GM18507 (cell line): ENCODE results near the gene CALM3.

Experiments used
- DNase-seq: peaks from one replicate; pipeline ENCODE4 v3.0.0; 2011; ENCODE audit warnings: low read depth; ENCODE audit not compliant: insufficient read length; ENCODE audit errors: extremely low spot score
- FAIRE-seq: peaks from 2 replicates; lab custom pipeline; 2011; peaks lifted over from hg19 to GRCh38; lab: Jason Lieb, UNC

CALM3 gene

DNA sequence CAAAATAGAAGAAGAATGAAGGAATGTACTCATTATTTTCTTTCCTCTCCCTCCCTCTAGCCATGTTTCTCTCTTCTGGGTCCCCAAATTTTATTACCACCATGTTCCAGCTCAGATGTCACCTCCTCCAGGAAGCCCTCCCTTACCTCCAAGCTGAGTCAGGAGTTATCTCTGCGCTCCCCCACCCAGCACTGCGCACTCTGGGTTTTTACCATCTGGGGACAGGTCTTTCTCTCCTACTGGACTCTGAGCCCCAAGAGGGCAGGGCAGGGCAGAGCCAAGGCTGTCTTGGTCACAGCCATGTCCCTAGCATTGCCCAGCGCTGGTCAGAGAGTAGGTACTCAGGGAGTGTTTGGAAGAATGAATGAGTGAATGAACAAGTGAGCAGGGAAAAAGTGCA, 32.0 kb downstream of the CALM3 start:
- FAIRE-seq (no peak), DNase-seq (no peak)

DNA sequence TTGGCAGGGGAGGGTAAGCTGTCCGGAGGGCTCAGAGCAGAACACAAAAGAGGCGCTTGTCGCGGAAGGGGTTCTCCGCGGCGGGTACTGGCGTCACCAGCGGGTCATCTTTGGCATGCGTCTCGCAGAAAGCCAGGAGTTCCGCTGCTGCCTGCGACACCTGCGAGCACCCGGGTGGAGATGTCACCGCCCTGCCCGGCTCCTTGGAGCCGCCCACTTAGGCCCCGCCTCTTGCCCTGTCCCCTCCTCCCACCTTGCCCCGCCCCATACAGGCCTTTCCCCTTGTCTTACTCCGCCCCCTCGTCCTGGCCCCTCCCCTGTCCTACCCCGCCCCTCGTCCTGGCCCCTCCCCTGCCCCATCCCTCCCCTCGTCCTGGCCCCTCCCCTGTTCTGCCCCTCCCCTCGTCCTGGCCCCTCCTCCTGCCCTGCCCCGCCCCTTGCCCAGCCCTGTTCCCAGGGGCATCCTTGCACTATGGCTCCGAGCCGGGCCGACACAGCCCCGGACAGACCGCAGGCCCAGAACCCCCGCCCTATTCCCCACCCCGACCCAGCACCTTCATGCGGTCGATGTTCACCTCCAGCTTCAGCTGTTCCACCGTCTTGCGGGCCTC, 33.0 kb downstream of the CALM3 start:
- FAIRE-seq (peak; percentile 92), DNase-seq (peak; percentile 88)

DNA sequence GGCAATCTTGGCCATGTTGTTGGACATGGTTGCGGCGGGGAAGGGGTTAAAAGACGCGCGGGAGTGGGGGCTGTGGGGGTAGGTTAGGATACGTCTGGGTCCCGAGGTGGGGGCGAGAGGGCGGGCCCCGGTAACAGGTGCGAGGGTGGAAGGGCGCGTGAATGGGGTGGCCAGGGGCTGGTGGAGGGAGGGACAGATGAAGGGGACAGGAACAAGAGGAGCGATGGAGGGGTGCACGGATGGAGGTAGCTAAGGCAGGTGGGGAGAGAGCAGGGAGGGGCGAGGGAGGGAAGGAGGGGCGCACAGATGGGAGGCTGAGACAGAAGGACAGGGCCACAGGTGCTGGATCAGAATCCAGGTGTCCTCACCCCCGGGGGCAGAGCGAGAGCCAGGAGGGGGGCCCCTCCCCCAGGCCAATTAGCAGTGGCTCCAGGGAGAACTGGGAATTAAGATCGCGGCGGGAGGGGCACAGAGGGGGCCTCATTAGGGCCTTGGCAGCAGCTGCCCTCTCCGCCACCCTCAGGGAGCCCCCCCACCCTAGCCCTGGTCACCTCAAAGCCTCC, 33.6 kb downstream of the CALM3 start:
- FAIRE-seq (no peak), DNase-seq (no peak)

DNA sequence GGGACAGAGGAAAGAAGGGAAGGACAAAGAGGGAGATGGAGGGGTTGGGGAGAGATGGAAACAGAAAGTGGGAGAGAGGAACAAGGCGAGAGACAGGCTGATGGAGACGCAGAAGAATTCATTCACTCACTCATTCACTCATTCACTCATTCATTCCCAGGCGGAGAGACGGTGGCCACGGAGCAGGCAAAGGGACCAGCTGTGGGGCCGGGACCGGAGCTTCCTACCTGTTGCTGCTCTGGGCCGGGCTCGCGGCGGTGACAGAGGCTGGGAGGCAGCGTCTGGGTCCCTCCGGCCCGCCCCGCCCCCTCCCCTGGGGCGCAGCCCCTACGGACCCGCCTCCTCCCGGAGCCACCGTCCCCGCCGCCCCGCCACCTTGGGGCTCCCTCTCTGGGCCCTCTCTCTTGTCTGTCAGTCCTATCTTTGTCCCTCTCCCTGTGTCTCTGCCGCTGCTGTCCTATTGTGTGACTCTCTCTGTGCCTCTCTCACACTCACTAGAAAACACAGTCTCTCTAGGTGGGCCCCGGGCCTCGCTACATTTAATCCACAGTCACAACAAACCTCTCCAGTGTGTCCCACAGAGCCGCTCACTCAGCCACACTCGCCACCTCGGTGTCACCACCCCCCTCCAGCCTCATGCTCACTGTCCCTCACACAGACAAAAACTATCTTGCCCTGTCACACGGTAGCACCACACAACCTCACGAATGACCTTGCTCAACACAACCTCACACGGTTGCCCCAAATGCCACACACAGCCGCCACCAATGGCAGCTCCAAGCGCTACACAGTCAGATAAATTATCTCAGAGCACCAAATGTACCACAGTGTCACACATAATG, 35.0 kb downstream of the CALM3 start, which contains the start of gene GNG8:
TSS of gene GNG8 (minus strand) at position 283 of the 842 bp plus-strand sequence. CDS start 1,520 bp downstream, outside the sequence.
- DNase-seq (no peak), FAIRE-seq (no peak)

DNA sequence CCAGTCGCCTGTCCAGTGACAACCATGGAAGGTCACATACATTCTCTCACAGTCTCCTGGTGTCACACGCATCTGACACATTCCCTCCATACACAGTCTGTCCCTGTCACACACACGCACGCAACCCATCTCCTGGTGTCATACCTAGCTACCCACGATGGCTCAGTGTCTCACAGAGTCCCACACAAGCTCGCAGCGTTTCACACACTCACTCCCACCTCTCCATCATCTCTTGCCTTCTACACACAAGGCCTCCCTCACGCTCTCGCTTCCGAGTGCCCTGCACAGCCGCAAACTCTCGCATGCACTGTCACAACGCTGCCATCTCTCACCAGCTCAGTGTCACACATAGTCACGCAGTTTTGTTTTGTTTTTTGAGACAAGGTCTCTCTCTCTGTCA, 36.1 kb downstream of the CALM3 start:
- no peak for DNase-seq

DNA sequence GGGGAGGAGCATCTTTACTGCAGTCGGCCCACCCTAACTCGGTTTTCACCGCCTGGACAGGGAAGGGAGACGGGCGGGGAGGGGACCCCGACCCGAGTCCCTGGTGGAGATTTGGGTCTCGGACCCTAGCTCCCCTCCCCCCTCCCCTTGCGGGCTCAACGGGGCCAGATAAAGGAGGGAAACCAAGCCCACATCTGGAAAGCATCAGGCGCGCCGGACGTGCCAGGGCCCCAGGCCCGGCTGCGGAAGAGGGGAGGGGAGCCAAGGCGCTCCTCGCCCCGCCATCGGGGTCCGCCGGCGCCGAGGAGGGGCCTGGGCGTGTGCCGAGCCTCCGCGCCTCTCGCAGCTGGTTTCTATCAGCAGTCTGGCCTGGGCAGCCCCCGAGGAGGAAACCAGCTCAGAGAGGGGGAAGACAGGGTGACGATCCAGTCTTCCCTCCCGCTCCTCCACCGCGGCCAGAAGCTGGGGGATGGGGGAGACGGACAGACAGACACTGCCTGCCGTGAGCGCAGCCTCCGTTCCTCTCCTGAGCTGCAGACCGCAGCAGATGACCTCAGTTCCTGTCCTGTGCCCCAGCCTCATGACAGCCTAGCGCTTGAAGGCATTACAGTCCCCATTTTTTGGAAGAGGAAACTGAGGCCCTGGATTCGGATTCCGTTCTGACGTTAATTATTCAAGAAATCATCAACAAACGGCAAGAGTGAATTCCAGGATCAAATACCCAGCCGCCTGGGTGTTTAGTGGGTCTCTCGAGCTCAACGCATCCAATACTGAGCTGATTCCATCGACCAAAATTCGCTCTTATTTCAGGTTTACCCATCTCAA, 38.4 kb downstream of the CALM3 start:
- no peak for DNase-seq
- FAIRE-seq, result no peak

More for the DNA sequence above, 36.1 kb downstream of the CALM3 start:
- FAIRE-seq, result no peak

DNA sequence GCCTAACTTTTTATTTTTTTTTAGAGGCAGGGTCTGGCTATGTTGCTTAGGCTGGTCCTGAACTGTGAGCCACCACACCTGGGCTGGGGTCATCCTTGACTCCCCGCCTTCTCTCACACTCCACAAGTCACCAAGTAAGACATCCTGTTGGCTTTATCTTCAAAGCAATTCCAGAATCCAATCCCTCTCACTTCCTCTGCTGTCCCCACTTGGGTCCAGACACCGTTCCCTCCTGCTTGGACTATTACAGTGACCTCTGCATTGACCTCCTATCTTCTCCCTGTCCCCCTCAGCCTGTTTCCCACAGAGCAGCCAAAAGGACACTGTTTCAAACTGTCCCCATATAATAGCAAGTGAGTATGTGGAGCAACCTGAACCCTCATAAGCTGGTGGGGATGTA, 39.5 kb downstream of the CALM3 start:
- FAIRE-seq (no peak), DNase-seq (no peak)

DNA sequence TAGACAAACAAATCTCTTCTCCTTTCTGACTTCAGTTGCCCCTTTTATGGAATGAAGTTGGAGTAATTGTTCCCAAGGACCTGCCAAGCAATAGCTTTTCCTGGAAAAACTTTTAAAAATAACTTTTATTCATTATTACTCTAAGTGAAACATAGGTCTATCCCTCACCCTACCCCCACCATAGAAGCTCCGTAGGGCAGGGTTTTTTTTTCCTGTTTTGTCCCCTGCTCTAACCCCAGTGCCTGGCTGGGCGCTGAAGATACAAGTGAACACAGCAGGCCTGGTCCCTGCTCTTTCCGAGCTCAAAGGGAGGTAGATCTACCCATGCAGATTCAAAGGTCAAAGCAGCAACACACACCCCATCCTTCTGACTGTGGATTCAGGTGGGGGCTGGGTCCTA, 43.6 kb downstream of the CALM3 start:
- DNase-seq (no peak), FAIRE-seq (no peak)

DNA sequence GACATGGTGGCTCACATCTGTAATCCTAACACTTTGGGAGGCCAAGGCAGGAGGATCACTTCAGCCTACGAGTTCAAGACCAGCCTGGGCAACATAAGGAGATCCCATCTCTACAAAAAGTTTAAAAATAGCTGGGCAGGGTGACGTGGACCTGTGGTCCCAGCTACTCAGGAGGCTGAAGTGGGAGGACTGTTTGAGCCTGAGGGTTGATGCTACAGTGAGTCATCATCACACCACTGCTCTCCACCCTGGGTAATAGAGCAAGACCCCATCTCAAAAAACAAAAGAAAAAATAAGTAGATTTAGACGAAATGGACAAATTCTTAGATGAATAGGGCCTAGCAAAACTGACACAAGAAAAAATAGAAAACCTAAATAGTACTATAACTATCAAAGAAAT, 45.3 kb downstream of the CALM3 start:
- FAIRE-seq (no peak), DNase-seq (no peak)

DNA sequence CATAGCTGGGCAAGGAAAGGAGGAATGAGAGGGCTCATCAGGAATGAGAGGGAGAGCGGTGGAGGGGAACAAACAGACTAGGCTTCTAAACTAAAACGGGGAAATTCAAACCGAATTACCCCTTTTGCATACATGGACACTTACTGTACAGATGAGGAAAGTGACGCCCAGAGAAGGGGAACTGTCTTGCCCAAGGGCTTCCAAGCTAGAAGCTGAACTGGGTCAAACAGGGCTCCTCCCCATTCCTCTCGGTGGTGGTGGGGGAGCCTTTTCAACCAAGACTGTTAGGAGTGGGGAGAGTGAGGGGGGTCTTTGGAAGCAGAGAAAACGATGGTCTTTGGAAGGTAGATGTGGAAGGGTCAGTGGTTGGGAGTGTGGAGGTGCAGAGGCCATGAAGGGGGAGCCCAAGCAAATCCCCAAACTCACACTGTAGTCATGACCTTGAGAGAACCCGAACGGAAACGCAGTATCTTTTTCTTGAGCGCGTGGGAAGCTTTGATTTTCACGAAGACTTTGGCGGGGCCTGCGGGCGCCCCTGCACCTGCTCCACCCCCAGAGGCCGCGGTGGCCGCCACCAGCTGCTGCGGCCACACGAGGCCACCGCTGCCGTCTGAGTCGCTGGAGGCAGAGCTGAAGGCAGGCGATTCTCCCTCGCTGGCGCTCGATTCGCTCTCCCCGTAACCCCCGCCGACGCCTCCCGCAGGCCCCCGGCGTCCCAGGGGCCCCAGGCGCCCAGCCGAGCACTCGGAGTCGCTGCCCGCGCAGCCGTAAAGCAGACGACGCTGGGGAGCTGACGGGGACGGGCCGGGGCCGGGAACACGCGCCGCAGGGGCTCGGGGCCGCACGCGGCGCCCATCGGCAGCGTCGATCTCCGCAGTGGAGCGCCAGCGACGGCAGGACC, 47.2 kb downstream of the CALM3 start:
- FAIRE-seq (no peak), DNase-seq (no peak)

DNA sequence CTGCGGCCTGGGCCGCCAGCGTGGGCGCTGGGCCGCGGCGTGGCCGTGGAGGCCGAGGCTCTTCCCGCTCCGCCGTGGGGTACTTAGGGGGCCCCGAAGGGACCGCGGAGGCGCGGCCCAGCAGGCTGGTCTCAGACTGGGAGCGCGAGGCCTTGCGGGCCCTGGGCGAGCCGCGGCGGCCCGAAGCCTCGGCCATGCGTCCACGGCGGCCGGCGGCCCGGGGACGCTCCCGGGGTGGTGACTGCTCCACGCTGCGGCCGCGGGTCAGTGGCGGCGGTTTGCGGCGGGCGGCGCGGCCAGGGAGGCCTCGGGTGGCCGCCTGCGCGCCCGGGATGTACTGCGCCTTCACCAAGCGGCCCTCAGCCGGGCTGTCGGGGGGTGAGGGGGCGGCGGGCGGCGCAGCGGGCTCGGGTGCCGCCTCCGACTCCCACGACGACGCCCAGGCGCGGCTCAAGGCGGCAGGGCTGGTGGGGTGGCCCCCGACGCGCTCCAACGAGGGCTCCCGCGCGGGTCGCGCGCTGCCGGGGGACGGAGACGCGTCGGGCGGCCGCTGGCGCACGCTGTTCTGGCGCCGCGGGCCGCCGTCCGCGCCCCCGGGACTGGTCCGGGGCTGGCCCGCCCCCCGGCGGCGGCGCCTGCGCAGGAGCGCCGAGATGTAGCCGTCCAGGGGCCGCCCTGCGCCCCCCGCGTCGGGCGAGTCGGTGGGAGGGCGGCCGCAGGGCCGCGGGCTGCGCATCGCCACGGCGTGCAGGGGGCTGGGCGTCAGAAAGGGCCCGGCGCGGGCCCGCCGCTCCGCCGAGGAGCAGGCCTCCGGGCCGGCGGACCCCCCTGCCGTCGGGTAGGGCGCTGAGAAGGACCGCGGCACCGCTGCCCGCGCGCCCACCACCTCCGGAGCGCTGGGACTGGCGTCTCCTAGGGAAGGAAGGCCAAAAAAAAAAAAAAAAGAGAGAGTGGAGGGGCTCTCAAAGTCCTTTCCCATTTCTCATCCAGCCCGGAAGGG, 48.1 kb downstream of the CALM3 start:
- DNase-seq (no peak), FAIRE-seq (no peak)

DNA sequence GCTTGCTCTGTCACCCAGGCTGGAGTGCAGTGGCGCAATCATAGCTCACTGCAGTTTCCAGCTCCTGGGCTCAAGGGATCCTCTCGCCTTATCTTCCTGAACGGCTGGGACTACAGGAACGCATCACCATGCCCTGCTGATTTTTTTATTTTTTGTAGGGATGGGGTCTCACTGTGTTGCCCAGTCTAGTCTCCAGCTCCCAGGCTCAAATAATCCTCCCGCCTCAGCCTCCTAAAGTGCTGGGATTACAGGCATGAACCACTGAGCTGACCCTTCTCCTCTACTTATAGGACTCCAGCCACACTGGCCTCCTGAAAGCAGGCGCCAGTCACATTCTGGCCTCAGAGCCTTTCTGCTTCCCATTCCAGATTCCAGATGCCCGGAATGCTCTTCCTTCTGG, 49.3 kb downstream of the CALM3 start:
- DNase-seq (no peak), FAIRE-seq (no peak)

DNA sequence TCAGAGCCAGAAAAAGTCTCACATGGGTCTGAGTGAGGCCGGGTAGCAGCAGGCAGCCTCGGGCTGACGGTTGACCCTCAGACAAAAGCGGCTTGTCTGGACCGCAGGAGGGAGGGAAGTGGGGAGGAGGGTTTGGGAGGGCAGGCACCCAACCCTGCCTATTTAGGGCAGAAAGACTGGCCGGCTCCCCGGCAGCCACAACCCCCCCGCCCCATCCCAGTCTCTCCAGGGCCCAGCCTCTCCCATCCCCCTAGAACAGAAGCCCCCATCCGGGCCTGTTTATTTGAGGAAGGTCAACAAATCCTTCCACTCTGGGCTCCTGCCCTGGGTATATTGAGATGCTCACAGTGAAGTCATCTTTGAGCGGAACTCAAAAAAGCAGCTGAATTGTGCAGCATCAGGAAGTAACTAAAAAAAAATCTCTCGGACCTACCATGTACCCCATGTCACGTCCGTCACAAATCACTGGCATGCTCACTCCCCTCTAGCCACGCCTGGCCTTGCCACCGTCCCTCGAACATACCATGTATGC, 53.6 kb downstream of the CALM3 start:
- FAIRE-seq, result no peak
- no peak for DNase-seq

DNA sequence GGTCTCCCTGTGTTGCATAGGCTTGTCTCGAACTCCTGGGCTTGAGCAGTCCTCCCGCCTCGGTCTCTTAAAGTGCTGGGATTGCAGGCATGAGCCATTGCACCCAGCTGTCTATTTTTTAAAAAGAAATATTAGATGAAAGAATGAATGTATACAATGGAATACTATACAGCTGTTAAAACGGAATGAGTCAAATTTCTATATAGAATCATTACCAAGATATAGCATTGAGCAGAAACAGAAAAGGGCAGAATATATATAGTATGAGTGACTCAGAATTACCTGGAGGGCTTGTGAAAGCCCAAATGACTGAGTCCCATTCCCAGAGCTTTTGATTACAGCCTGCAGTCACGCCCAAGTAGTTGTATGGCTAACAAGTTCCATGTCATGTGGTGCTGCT, 55.4 kb downstream of the CALM3 start:
- DNase-seq (no peak), FAIRE-seq (no peak)

DNA sequence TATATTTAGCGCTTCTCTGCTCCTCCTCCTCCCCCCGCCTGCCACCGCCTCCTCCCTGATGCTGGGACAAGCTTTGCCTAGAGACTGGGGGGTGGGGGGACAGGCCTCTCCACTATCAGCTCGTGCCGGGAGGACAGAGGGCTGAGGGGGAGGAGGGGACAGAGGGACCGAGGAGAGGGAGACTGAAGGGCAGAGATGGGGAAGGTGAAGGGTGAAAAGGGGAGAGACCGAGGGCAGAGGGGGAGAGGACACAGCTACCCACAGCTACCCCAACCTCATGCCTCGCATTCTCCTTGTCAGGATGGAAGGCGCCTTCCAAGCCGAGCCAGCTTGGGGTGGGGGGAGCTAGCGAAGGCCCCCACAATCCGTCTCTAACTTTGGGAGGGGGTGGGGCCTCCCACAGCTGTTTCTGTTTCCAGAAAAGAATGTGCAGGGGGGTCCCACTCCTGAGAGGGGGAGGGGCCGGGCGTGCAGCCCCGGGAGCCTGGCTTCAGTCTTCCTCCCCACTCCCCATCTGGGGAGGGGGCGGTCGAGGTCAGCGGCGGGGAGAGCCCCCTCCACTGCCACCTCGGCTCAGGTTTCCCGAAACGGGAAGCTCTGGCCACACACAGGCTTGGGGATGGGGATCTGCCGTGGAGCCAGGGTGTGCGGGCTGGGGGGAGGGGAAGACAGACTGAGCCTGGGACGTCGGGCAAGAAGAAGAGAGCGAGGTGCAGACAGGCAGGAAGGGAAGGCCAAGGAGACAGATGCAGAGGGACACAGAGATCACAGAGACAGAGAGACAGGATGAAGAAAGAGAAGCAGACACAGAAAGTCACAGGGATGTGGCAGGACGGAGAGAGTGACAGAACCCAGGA, 58.2 kb downstream of the CALM3 start:
- no peak for FAIRE-seq
- no peak for DNase-seq

DNA sequence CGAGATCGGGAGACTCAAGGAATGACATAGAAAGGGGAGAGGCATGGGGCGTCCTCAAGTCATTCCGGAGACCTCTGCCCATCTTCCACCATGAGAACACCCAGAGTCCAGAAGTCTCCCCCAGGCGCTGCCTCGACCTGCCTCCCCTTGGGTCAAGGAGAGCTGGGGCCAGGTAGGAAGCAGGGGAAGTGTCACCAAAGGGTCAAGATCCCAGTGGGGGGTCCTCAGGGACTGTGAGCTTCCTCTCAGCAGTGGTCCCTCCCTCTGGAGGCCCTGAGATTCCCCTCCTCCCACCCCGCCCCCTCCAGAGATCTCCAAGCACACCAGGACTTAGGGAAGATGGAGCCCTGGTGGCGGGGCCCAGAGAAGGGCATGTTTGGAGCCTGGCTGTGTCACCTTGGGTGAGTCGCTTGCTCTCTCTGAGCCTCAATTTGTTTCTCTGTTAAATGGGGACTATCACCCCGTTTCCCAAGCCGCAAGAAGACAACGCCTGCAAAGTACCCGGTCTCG, 58.9 kb downstream of the CALM3 start:
- DNase-seq (no peak), FAIRE-seq (no peak)
